Skeletal muscle satellite cell (primary cell): ENCODE results near the gene RMRP. TPM values are rescaled to one million over a fixed set of nuclear protein-coding genes. Genes with fewer than 3 reads are reported as not detected.
"Not testable (repeated sequence)": the region's sequence is repeated elsewhere in the genome, so short reads cannot be mapped to it uniquely, and the experiment has no call there.

Experiments used
- H3K27me3 ChIP-seq: 2 replicates; pipeline ENCODE4 v1.7.0; 2013; ENCODE audit warnings: low read length; ENCODE audit not compliant: control insufficient read depth, insufficient read depth
- H3K36me3 ChIP-seq: 2 replicates; pipeline ENCODE4 v1.7.0; 2013; ENCODE audit warnings: mild to moderate bottlenecking, control low read depth, low read length; ENCODE audit not compliant: insufficient read depth
- H3K4me1 ChIP-seq: 2 replicates; pipeline ENCODE4 v1.7.0; 2013; ENCODE audit warnings: low read length; ENCODE audit not compliant: control insufficient read depth, insufficient read depth
- H3K4me2 ChIP-seq: 2 replicates; pipeline ENCODE4 v1.7.0; 2013; ENCODE audit warnings: mild to moderate bottlenecking, low read length
- H3K4me3 ChIP-seq: 2 replicates; pipeline ENCODE4 v1.7.0; 2013; ENCODE audit warnings: low read length
- H3K9ac ChIP-seq: 2 replicates; pipeline ENCODE4 v1.7.0; 2013; ENCODE audit warnings: mild to moderate bottlenecking, low read depth, low read length, moderate library complexity
- H3K9me3 ChIP-seq: replicated peaks from 2 replicates; pipeline ENCODE4 v1.7.0; 2013; ENCODE audit warnings: mild to moderate bottlenecking, control low read depth, low read length
- small RNA-seq: library from RNA; depleted of rRNA; stranded (forward); fragments of <200 nt; gene quantifications from one replicate; pipeline ENCODE3, GENCODE V24; 2012

The RMRP gene

GRCh38 chr9:35615981-35616680 lies 41.7 kb downstream of the RMRP start:
- Histone ChIP-seq H3K27me3 (peaks cover 19% of the 10 kb centered on the region), H3K9me3 (no peaks in the 10 kb centered on the region), H3K4me3 (no peak overlapping the region), H3K36me3 (no peaks in the 10 kb centered on the region), H3K4me1 (peaks cover 11% of the 10 kb centered on the region), H3K9ac (no peak overlapping the region), H3K4me2 (no peak overlapping the region)

GRCh38 chr9:35612843-35613242 lies 45.0 kb downstream of the RMRP start:
- Histone ChIP-seq H3K4me3 (no peak overlapping the region), H3K27me3 (peaks cover 18% of the 10 kb centered on the region), H3K4me1 (peaks cover 24% of the 10 kb centered on the region), H3K9me3 (no peaks in the 10 kb centered on the region), H3K36me3 (peaks cover 22% of the 10 kb centered on the region), H3K4me2 (no peak overlapping the region), H3K9ac (no peak overlapping the region)

- H3K36me3 ChIP-seq: peaks cover 27% of the 10 kb centered on the region
- H3K4me3 ChIP-seq, H3K4me2 ChIP-seq, H3K9me3 ChIP-seq, H3K9ac ChIP-seq: not testable (repeated sequence)
- peaks cover 20% of the 10 kb centered on the region for H3K4me1 ChIP-seq
- H3K27me3 ChIP-seq: peaks cover 11% of the 10 kb centered on the region
These were observed 45.8 kb downstream of the RMRP start for GRCh38 chr9:35612066-35612465.

DNA sequence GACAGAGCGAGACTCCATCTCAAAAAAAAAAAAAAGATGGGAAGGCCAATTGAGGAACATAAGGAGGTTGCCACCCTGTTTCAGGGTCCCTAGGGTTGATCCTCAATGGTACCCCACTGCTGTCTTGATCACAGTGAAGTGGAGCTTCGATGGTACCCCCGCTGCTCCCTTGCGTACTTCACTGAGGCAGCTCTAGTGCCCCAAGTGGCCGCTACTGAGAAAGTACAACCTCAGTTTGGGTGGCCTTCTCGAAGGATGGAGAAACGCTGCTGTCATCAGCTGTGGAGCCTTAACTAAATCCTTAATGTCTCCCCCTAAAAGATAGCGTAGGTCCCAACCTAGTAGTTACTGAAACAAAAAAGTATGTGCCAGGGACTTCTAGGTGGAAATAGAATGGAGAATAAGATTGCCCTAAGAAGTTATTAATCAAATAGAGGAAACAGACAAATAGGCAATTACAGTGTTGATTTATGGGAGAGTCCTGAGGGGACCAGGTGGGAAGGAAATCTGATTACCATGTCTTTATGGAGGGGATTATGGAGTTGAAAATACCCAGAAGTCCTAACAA lies 46.5 kb downstream of the RMRP start:
- Histone ChIP-seq H3K9me3 (no peaks in the 10 kb centered on the region), H3K4me2 (no peak overlapping the region), H3K9ac (no peak overlapping the region), H3K4me3 (no peak overlapping the region), H3K4me1 (peaks cover 25% of the 10 kb centered on the region), H3K27me3 (peaks cover 6% of the 10 kb centered on the region), H3K36me3 (peaks cover 27% of the 10 kb centered on the region)

GRCh38 chr9:35609820-35610163 lies 48.0 kb downstream of the RMRP start:
- H3K9me3 ChIP-seq: no peaks in the 10 kb centered on the region
- peaks cover 32% of the 10 kb centered on the region for H3K4me1 ChIP-seq
- H3K9ac ChIP-seq: peak overlapping the region; percentile 3
- peak overlapping the region; percentile 6 for H3K4me2 ChIP-seq
- H3K36me3 ChIP-seq: peaks cover 27% of the 10 kb centered on the region
- H3K27me3 ChIP-seq: no peaks in the 10 kb centered on the region
- no peak overlapping the region for H3K4me3 ChIP-seq

- Histone ChIP-seq H3K4me3 (no peak overlapping the region), H3K27me3 (no peaks in the 10 kb centered on the region), H3K36me3 (peaks cover 27% of the 10 kb centered on the region), H3K9me3 (no peaks in the 10 kb centered on the region), H3K4me1 (peaks cover 38% of the 10 kb centered on the region), H3K9ac (peak overlapping the region; percentile 14), H3K4me2 (peak overlapping the region; percentile 6)
These were observed 48.6 kb downstream of the RMRP start for GRCh38 chr9:35609001-35609819.

DNA sequence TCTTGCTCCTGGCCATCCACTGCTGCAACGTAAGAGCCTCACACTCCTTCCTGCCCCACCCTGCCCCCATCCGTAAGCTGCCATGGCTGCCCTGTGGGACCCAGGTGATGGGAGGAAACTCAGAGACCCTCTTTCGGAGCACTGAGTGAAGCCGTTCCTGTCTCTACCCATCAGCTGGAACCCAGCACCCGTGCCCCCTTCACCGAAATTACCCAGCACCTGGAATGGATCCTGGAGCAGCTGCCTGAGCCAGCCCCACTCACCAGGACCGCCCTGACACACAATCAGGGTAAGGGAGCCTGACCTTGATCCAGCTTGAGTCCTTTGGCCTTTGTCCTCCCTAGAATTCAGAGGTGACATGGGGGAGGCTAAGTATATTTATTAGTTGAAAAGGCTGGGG lies 49.6 kb downstream of the RMRP start:
- no peak overlapping the region for H3K9ac ChIP-seq
- peaks cover 27% of the 10 kb centered on the region for H3K36me3 ChIP-seq
- H3K27me3 ChIP-seq: no peaks in the 10 kb centered on the region
- H3K4me1 ChIP-seq: peaks cover 43% of the 10 kb centered on the region
- no peaks in the 10 kb centered on the region for H3K9me3 ChIP-seq
- no peak overlapping the region for H3K4me3 ChIP-seq
- no peak overlapping the region for H3K4me2 ChIP-seq

Small RNA genes lying within 50 kb of the gene (small RNA-seq; reads per million reads assigned to genes)
- gene MIR4667: 0.35 reads per million
- not detected for gene RMRP
- gene RN7SL22P: not detected
